Activated CD8-positive, alpha-beta memory T cell treated with anti-CD3 and anti-CD28 coated beads for 1 hour (primary cell): ENCODE results near the gene MYO15B.

Experiments used
- DNase-seq, 2 donors: peaks; one replicate each; pipeline ENCODE4 v3.0.0-alpha.2; 2020; ENCODE audit warnings: low read depth in 1 of 2; ENCODE audit errors: extremely low read depth in 1 of 2

The MYO15B gene

DNA sequence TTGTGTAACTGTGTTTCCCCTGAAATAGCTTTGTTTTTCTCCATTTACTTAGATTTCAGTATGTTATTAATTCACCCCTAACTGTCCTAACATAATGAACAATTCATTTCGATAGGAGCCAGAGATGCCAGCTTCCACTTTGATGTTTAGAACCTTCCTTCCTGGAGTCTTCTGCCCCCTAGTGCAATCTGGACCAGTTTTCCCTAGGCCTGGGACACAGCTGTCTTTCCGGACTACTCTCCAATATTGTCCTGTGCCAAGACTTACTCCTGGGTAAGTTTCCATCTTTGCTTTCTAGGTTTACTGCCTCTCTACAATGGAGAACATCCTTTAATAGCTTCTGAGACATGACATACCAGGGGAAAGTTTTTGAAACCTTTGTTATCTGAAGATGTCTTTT lies 66.6 kb downstream of the MYO15B start:
- no peak for DNase-seq

DNA sequence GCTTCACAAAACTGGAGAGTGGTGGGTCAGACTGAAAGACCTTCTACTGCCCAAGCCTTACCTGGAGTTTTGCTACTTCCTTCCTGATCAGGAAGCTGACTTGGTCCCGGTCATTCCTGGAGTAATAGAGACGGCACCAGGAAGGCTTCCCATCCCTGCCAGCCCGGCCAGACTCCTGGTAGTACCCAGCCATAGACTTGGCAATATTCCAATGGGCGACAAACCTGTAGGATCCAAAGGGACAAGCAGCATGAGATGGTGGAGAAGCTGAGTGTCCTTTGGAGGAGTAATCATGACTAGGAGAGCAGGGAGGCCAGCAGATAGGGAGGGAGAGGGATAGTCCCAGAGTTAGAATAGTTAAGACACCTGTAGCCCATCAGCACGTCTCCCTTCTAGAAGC lies 70.6 kb downstream of the MYO15B start:
- DNase-seq: no peak

DNA sequence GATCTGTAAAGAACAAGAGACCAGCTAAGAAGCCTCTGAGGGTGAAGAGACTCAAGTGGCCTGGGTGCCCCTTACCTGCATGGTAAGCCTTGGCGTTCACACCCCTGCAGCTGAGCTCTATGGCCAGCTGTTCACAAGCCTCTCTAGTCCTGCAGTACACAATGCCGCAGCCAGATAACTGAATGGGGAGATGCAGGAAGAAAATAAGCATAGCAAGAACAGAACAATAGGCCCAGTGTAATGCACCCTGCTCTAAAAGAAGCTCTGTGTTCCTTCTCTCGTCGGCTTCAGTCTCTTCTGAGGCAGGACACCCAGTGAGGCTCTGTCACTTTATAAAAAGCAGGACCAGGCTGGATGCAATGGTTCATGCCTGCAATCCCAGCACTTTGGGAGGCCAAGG lies 73.9 kb downstream of the MYO15B start:
- no peak for DNase-seq

DNA sequence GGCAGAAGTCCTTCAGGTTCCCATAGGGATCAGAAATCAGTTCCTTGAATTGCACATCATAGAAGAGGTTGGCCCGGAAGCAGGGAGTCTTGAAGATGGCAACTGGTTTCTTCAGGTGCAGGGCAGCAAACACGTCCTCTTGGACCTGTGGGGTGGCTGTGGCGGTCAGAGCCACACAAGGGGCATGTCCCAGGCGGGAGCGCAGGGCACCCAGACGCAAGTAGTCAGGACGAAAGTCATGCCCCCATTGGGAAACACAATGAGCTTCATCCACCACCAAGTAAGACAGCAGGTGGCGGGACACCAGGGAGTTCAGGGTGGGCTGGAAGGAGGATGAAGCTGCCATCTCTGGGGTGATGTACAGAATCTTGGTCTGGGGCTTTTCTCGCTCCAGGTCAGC lies 74.9 kb downstream of the MYO15B start:
- DNase-seq: no peak

DNA sequence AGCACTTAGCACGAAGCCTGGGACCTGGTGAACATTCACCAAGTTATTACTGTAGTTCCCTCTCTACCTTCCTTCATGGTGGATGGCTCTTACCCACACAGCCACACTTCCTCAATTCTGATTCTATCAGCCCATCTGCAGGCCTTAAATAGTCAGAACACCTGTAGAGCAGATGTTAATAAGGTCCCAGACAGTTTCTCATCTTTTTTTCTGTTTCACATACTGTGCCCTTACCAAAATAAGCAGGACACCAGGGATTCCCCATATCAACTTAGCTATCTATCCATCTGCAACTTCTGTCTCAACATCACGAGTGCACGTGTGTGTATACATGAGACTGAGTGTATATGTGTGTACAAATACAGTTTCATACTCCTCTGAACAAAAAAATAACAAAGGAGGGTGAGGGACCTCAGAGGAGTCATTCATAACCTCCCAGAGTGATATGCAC lies 76.5 kb downstream of the MYO15B start:
- DNase-seq: no peak

DNA sequence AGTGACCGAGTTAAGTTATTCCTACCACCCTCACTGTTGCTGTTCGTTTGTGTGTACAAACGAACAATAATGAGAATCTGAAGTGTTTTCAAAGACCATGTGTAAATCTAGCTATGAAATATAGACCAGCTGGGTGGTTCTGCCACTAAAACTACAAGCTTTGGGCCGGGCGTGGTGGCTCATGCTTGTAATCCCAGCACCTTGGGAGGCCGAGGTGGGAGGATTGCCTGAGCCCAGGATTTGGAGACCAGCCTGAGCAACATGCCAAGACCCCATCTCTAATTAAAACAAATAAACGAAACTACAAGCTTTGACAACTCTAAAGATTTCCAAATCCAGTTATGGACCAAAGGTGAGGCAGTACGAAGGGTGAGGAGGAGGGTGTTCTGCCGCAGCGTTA lies 78.4 kb downstream of the MYO15B start:
- DNase-seq: no peak

DNA sequence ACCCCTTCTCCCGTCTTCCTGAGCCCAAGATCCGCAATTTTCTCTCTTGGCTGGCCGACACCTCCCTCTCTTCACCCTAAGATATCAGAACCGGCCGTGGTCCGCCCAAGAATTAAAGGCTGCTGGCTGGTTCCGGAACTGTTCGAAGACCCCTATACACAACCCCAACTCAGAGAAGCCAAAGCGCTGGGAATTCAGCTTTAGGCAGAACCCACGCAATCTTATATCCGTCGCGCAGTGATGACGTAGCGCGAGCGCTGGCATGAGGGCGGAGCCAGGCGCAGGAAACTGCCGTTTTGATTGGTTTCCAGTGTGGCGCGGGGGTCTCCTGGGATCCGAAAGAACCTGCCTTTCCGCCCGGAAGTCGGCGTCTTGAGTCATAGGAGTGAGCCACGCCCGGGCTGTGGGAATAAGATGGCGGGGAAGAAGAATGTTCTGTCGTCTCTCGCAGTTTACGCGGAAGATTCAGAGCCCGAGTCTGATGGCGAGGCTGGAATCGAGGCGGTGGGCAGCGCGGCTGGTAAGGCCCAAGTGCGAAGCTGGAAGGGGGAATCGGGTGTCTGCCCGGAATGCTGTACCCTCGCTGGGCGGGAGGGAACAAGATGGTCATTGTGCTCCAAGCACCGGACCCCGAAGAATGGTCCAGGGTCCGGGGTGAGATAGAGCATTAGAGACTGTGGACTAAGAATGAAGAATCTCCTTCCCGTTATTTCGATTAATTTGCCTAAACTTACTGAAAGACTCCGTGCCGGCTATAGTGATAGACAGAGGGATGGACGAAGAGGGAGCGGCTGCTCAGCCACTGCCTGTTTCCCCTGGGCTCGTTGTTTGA lies 79.6 kb downstream of the MYO15B start, which contains the start of the genes RECQL5 and SAP30BP:
TSS of gene RECQL5 (minus strand) at position 196 of the 832 bp plus-strand sequence. CDS start 597 bp downstream, outside the sequence.
TSS of gene SAP30BP (plus strand) at position 380 of the 832 bp plus-strand sequence. CDS start at position 415, 35 bp downstream.
- DNase-seq: peak; percentile 96 to 99

DNA sequence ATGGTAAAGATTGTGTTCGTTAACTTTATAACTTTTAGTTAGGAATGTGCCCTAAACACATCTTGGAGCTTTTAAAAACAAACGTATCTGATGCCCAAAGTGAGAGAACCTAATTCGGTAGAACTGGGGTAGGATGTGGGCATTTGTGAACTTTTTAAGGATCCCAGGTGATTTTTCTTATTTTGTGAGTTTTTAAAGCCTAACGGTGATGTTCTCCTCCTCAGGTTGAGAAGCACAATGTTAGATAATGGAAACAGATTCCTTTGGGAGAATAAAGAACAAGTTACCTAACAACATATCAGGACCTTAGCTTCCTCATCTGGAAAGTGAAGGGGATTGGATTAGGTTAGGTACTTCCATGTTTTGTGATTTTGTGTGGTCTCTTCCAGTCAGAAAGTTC lies 80.2 kb downstream of the MYO15B start:
- DNase-seq: no peak

DNA sequence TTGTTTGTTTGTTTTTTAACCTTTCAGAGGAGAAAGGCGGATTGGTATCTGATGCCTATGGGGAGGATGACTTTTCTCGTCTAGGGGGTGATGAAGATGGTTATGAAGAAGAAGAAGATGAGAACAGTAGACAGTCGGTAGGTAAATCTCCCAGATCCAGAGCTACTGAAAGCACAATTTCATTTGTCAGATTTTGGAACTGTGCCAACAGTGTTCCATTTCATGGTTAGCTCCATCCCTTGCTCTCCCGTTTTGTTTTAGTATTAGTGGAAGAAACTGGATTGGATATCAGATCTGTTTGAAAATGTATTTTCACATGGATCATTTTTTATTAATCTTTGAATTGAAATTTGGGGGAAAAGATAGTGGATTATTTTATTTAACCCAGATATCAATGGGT lies 80.9 kb downstream of the MYO15B start:
- no peak for DNase-seq

DNA sequence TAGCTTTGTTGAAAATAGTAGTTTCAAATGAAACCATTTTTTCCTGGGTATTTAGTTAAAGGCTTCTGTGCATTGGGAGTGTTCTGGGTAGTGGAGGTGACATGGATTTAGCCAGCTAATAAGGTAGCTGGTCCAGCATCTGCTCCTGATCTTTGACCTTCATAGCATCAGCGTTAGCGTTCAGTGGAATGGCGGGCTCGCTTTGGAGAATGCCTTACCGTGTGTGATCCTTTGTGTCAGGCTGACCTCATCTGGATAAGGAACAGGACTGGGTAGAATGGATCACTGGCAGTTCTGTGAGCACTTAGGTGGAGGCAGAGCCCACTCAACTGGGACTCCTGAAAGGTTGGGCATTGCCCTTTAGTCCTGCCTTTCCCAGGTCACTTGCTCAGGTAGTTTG lies 83.3 kb downstream of the MYO15B start:
- DNase-seq: no peak

DNA sequence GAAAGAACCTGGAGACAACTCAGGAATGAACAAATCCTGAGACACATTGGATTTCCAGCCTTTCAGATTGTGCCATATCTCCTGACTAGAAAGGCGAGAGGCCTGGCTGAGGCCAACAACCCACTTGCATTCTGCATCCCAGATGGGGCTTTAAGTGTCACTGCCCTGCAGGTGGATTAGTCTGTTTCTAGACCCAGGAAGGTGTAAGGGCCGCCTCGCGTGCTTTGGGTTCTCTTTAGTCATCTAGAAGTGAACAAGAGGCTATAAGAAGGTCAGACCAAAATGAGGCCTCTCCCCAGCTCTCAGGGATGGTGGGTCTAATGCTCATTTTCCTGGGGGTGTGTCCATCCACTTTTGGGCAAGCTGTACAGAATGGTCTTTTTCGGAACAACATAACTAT lies 84.4 kb downstream of the MYO15B start:
- DNase-seq: no peak

DNA sequence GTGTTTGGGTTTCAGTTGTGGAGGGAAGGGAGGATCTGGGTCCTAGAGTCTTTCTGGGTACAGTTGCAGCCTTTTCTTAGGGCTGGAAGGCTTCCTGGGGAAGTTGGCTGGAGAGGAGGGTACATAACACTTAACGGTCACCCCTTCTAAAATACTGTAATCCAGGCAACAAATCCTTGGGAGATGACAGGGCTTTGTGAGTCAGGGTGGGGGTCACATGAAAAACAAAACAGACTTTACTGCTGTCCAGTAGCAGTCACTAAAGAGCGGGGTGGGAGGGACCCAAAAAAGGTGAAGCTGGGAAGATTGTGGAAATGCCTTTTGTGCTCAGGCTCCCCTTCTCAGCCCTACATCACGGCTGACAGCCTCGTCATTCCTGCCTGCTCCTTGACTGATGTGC lies 85.9 kb downstream of the MYO15B start:
- DNase-seq: no peak
